ENCODE measurements around the gene ITPK1. TPM values are rescaled to one million over a fixed set of nuclear protein-coding genes. Genes with fewer than 3 reads are reported as not detected.
A peak's percentile ranks its signal among the peaks of the same experiment; 100 is the strongest.

Gene ITPK1
- total and polyA plus RNA-seq, 10 of the 15 experiments (the other 5 are each of a cell fraction or from before 2014, with no cell fraction given): 1.3 to 73.2 (median 27.0) TPM

DNA sequence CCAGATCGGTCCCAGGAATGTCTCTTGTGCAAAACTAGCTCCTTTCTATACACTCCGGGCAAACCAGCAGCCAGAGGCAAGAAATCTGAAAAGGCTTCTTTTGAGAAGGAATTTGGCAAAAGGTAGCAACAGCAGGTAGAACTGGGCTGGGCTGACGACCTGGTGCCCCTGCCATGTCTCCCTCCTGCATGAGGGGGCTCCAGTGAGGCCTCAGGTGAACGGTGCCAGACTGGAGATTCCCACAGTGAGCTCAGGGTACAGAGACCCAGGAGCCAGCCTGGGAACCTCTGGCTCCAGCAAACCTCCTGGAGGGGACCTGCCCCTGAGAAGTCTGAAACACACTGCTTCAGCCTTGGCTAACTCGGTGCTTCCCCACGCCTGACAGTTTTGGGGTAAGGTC, 10.8 kb downstream of the ITPK1 start:
- POLR2A ChIA-PET: interaction anchor here (0.6 to 1.1 kb wide), 4 partner anchors 10 to 110 kb away, joined by 3 to 5 read pairs (median 4); no protein-coding TSS in a partner anchor
- FAIRE-seq: peak; percentile 31
- peaks cover 56% of the 10 kb centered on the region for H3K79me2 ChIP-seq (ENCODE audit: control insufficient read depth, insufficient read depth, low read length)

More for the DNA sequence above, 10.8 kb downstream of the ITPK1 start:
- H3K36me3 ChIP-seq (ENCODE audit: control insufficient read depth in 2 of 2, insufficient read depth in 2 of 2, low read length in 1 of 2): peaks cover 0 to 1% of the 10 kb centered on the region in 2 experiments; a peak in 2 of 4 replicates
- TF ChIP-seq SUPT20H (IDR thresholded peaks at IDR 0.05; ENCODE audit: borderline replicate concordance, control insufficient read depth, low read depth, low read length) (no peak), BCL3 (IDR thresholded peaks at IDR 0.05; ENCODE audit: borderline replicate concordance, insufficient read depth, low read depth, low read length, poor library complexity, severe bottlenecking) (peak; percentile 14), EZH2 (IDR thresholded peaks at IDR 0.05; ENCODE audit: borderline replicate concordance, control insufficient read depth, low read depth, low read length) (no peak), E2F8 (IDR thresholded peaks at IDR 0.05; ENCODE audit: low read depth, partially characterized antibody) (no peak), CUX1 (IDR thresholded peaks at IDR 0.05; ENCODE audit: insufficient replicate concordance, low read depth, low read length) (no peak), MAX (IDR thresholded peaks at IDR 0.05; ENCODE audit: low read depth, low read length) (no peak)
- TF ChIP-seq, protein P1, sequence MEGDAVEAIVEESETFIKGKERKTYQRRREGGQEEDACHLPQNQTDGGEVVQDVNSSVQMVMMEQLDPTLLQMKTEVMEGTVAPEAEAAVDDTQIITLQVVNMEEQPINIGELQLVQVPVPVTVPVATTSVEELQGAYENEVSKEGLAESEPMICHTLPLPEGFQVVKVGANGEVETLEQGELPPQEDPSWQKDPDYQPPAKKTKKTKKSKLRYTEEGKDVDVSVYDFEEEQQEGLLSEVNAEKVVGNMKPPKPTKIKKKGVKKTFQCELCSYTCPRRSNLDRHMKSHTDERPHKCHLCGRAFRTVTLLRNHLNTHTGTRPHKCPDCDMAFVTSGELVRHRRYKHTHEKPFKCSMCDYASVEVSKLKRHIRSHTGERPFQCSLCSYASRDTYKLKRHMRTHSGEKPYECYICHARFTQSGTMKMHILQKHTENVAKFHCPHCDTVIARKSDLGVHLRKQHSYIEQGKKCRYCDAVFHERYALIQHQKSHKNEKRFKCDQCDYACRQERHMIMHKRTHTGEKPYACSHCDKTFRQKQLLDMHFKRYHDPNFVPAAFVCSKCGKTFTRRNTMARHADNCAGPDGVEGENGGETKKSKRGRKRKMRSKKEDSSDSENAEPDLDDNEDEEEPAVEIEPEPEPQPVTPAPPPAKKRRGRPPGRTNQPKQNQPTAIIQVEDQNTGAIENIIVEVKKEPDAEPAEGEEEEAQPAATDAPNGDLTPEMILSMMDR (IDR thresholded peaks at IDR 0.05 in 2 of 3, conservative IDR thresholded peaks at IDR 0.05 in 1 of 3; ENCODE audit: control insufficient read depth in 2 of 3, extremely low read depth in 1 of 3, insufficient read depth in 1 of 3, low read depth in 3 of 3, low read length in 3 of 3): peak in 1 of 3 experiments; percentile 12; a peak in 1 of 6 replicates
- 64% methylated on average over 6 of the region's 6 CpGs for WGBS (ENCODE audit: insufficient coverage, insufficient replicate concordance, low lambda C conversion rate, missing lambda C conversion rate)
- peaks cover 43% of the 10 kb centered on the region for H3K4me1 ChIP-seq (ENCODE audit: control insufficient read depth, insufficient read depth, low read length)
- ChIA-PET RAD21 (ENCODE audit: unreplicated experiment) (interaction anchor here (0.9 to 3.1 kb wide), 5 partner anchors 8 to 153 kb away, joined by 3 to 21 read pairs (median 4); no protein-coding TSS in a partner anchor), CTCF (interaction anchor here (1.2 to 6.1 kb wide), 5 partner anchors 9 to 71 kb away, joined by 5 to 53 read pairs (median 7); partner anchors contain the start of gene ITPK1), SMC1A (ENCODE audit: uncharacterized antibody, unreplicated experiment) (interaction anchor here (0.7 to 1.9 kb wide), 5 partner anchors 9 to 580 kb away, joined by 3 to 11 read pairs (median 4); no protein-coding TSS in a partner anchor)
- no peak; the same call in 2 of the 3 replicates for ATAC-seq
- no TSS peak for BruUV-seq (replicated peaks)
- peak overlapping the region; percentile 28 for H3K27ac ChIP-seq (ENCODE audit: control insufficient read depth, insufficient read depth)
- in situ Hi-C loops (cut with MboI) (no loop called here), intact Hi-C loops (cut with micrococcal nuclease; ENCODE audit: unreplicated experiment) (no loop called here)
- DNase-seq (ENCODE audit: low read depth, low spot score): no peak
- no peak overlapping the region for H3K4me3 ChIP-seq
- H4K20me1 ChIP-seq (ENCODE audit: control insufficient read depth, insufficient read depth): no peaks in the 10 kb centered on the region
- H3K9ac ChIP-seq (ENCODE audit: control insufficient read depth, insufficient read depth, low read length): 0 out of 2 replicates have a peak overlapping the region, but pooled peaks have one; percentile 3
- H2AFZ ChIP-seq (ENCODE audit: control insufficient read depth, low read depth, low read length): no peak overlapping the region
- H3K4me2 ChIP-seq (ENCODE audit: control insufficient read depth, insufficient read depth): peak overlapping the region; percentile 44
- no peaks in the 10 kb centered on the region for H3K9me3 ChIP-seq (replicated peaks; ENCODE audit: control insufficient read depth, insufficient read depth, low read length)
- H3K27me3 ChIP-seq (replicated peaks in 1 of 2; ENCODE audit: control insufficient read depth in 2 of 2, insufficient read depth in 2 of 2, low read length in 1 of 2): no peaks in the 10 kb centered on the region

Data from GM12878 (cell line).